H1 (cell line): Measurements from ENCODE around the gene USP53.

Experiments
- ASH2L ChIP-seq: fragments of 200-600, 300-600 bp; sonication (generic); IDR thresholded peaks from one replicate; pipeline ENCODE4 v1.7.1; 2017; ENCODE audit warnings: low read length
- CHD2 ChIP-seq: IDR thresholded peaks from 2 replicates; pipeline ENCODE4 v1.6.1; 2012; ENCODE audit warnings: low read length, improper control_type of control experiment
- CTCF ChIP-seq, 3 experiments: IDR thresholded peaks; 1 replicate in 2 of 3; 2 replicates in 1 of 3; pipeline versions ENCODE4 v1.5.1 to v1.6.1; 2011; ENCODE audit warnings: low read length in 3 of 3, mild to moderate bottlenecking in 3 of 3, inconsistent platforms in 2 of 3, low read depth in 1 of 3, moderate library complexity in 1 of 3; ENCODE audit not compliant: insufficient read depth in 1 of 3; ENCODE audit errors: control extremely low read depth in 1 of 3
- EP300 ChIP-seq, 2 experiments: IDR thresholded peaks; 1 replicate in 1 of 2; 2 replicates in 1 of 2; pipeline ENCODE4 v1.6.1; 2011 to 2012; ENCODE audit warnings: low read depth in 2 of 2, low read length in 2 of 2, mild to moderate bottlenecking in 2 of 2, borderline replicate concordance in 1 of 2, inconsistent platforms in 1 of 2, moderate library complexity in 1 of 2
- EZH2 ChIP-seq: fragments of 200-600 bp; sonication (generic); IDR thresholded peaks from 2 replicates; pipeline ENCODE4 v1.7.1; 2012; ENCODE audit warnings: low read depth, mild to moderate bottlenecking, moderate library complexity, low read length, inconsistent platforms; ENCODE audit not compliant: severe bottlenecking
- FOSL1 ChIP-seq: IDR thresholded peaks from 2 replicates; pipeline ENCODE4 v1.6.1; 2011; ENCODE audit warnings: mild to moderate bottlenecking, low read depth, low read length, moderate library complexity; ENCODE audit not compliant: insufficient read depth
- GTF2F1 ChIP-seq: IDR thresholded peaks from 2 replicates; pipeline ENCODE4 v1.6.1; 2012; ENCODE audit warnings: low read depth, low read length, improper control_type of control experiment, borderline replicate concordance
- HDAC2 ChIP-seq, 2 experiments: fragments of 300-600 bp in 1 of 2; sonication (generic) in 1 of 2; IDR thresholded peaks; 2 replicates each; pipeline ENCODE4 v1.6.1; 2011 to 2012; ENCODE audit warnings: low read depth in 2 of 2, low read length in 2 of 2, mild to moderate bottlenecking in 2 of 2, moderate library complexity in 2 of 2, borderline replicate concordance in 1 of 2, inconsistent platforms in 1 of 2
- POLR2A ChIP-seq, 2 experiments: IDR thresholded peaks; 1 replicate in 1 of 2; 2 replicates in 1 of 2; pipeline ENCODE4 v1.6.1; 2011; ENCODE audit warnings: low read depth in 2 of 2, low read length in 2 of 2, mild to moderate bottlenecking in 2 of 2; ENCODE audit errors: control extremely low read depth in 1 of 2
- POLR2AphosphoS5 ChIP-seq: IDR thresholded peaks from 2 replicates; pipeline ENCODE4 v1.6.1; 2011; ENCODE audit warnings: low read depth, low read length
- TAF1 ChIP-seq: IDR thresholded peaks from 2 replicates; pipeline ENCODE4 v1.6.1; 2011; ENCODE audit warnings: mild to moderate bottlenecking, low read depth, low read length
- TCF12 ChIP-seq: IDR thresholded peaks from 2 replicates; pipeline ENCODE4 v1.6.1; 2011; ENCODE audit warnings: low read depth, mild to moderate bottlenecking, low read length
- USF2 ChIP-seq: IDR thresholded peaks from 2 replicates; pipeline ENCODE4 v1.6.1; 2011; ENCODE audit warnings: low read length, improper control_type of control experiment

- TF ChIP-seq EP300 (IDR thresholded peaks at IDR 0.05; ENCODE audit: borderline replicate concordance in 1 of 2, low read depth in 2 of 2, low read length in 2 of 2) (no peak), HDAC2 (IDR thresholded peaks at IDR 0.05; ENCODE audit: borderline replicate concordance in 1 of 2, low read depth in 2 of 2, low read length in 2 of 2) (no peak), POLR2AphosphoS5 (no peak), ASH2L (no peak), EZH2 (no peak), GTF2F1 (no peak), CTCF (IDR thresholded peaks at IDR 0.05; ENCODE audit: control extremely low read depth in 1 of 3, insufficient read depth in 1 of 3, low read depth in 1 of 3, low read length in 3 of 3) (no peak), TAF1 (no peak), USF2 (no peak), CHD2 (no peak), POLR2A (IDR thresholded peaks at IDR 0.05; ENCODE audit: control extremely low read depth in 1 of 2, low read depth in 2 of 2, low read length in 2 of 2) (no peak), FOSL1 (no peak), TCF12 (no peak)
Measured at GRCh38 chr4:119206178-119206577, 6.3 kb upstream of the USP53 start.
